Glutamatergic neuron (in vitro differentiated cells): ENCODE results near the gene MRPS22. TPM values are rescaled to one million over a fixed set of nuclear protein-coding genes. Genes with fewer than 3 reads are reported as not detected.

ENCODE experiments used
- DNase-seq: peaks from one replicate; pipeline ENCODE4 v3.0.0; 2022
- H3K27ac Mint-ChIP-seq: one replicate; pipeline ENCODE4 v1.8.0; 2020; ENCODE audit warnings: mild to moderate bottlenecking, mixed read lengths, inconsistent platforms; ENCODE audit not compliant: unreplicated experiment
- H3K27me3 Mint-ChIP-seq: one replicate; pipeline ENCODE4 v1.8.0; 2020; ENCODE audit warnings: mild to moderate bottlenecking, moderate library complexity, mixed read lengths, inconsistent platforms; ENCODE audit not compliant: unreplicated experiment
- H3K36me3 Mint-ChIP-seq: one replicate; pipeline ENCODE4 v1.8.0; 2020; ENCODE audit warnings: mild to moderate bottlenecking, mixed read lengths, inconsistent platforms; ENCODE audit not compliant: unreplicated experiment
- H3K4me1 Mint-ChIP-seq: one replicate; pipeline ENCODE4 v1.8.0; 2020; ENCODE audit warnings: mild to moderate bottlenecking, low read depth, mixed read lengths, inconsistent platforms; ENCODE audit not compliant: unreplicated experiment
- H3K4me3 Mint-ChIP-seq: one replicate; pipeline ENCODE4 v1.8.0; 2020; ENCODE audit warnings: mild to moderate bottlenecking, mixed read lengths, inconsistent platforms; ENCODE audit not compliant: unreplicated experiment
- H3K9me3 Mint-ChIP-seq: one replicate; pipeline ENCODE4 v1.8.0; 2020; ENCODE audit warnings: mild to moderate bottlenecking, moderate library complexity, mixed read lengths, inconsistent platforms; ENCODE audit not compliant: unreplicated experiment
- total RNA-seq: library from RNA; stranded (reverse); fragmentation: NEBNext Ultra II Directional; extraction: Animal tissue kit (Norgen Biotek cat#: 25700); gene quantifications from one replicate; pipeline ENCODE4 v1.2.1, GENCODE V29; 2021; ENCODE audit not compliant: unreplicated experiment
- TF ChIP-seq, protein P1 (sequence below): fragments of 200-600 bp; sonication (generic); IDR thresholded peaks from one replicate; pipeline ENCODE4 v1.5.0; 2021; ENCODE audit not compliant: partially characterized antibody, unreplicated experiment

MRPS22 gene
- total RNA-seq, 1 donor from 2014 or later = 28.7 TPM

- Mint-ChIP-seq H3K27me3 (peaks cover 6% of the 10 kb centered on the region), H3K4me3 (no peak overlapping the region), H3K36me3 (no peaks in the 10 kb centered on the region), H3K9me3 (peaks cover 2% of the 10 kb centered on the region), H3K4me1 (no peaks in the 10 kb centered on the region), H3K27ac (no peak overlapping the region)
- TF ChIP-seq, protein P1, sequence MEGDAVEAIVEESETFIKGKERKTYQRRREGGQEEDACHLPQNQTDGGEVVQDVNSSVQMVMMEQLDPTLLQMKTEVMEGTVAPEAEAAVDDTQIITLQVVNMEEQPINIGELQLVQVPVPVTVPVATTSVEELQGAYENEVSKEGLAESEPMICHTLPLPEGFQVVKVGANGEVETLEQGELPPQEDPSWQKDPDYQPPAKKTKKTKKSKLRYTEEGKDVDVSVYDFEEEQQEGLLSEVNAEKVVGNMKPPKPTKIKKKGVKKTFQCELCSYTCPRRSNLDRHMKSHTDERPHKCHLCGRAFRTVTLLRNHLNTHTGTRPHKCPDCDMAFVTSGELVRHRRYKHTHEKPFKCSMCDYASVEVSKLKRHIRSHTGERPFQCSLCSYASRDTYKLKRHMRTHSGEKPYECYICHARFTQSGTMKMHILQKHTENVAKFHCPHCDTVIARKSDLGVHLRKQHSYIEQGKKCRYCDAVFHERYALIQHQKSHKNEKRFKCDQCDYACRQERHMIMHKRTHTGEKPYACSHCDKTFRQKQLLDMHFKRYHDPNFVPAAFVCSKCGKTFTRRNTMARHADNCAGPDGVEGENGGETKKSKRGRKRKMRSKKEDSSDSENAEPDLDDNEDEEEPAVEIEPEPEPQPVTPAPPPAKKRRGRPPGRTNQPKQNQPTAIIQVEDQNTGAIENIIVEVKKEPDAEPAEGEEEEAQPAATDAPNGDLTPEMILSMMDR = no peak
- no peak for DNase-seq
Observed at GRCh38 chr3:139340784-139341183, 3.0 kb upstream of the MRPS22 start.

DNA sequence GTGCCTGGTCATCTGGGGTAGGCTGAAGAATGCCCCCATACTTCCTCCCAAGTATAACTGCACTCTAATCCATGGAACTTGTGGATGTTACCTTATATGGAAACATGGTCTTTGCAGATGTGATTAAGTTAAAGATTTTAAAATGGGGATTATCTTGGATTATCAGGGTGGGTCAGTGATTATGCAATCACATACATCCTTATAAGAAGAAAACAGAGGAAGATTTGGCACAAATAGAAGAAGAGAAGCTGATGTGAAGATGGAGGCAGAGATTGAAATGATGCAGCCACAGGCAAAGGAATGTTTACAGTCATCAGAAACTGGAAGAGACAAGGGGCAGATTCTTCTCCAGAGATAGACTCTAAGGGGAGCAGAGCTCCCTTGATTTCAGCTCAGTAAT lies 1.8 kb upstream of the MRPS22 start:
- Mint-ChIP-seq H3K4me1 (no peaks in the 10 kb centered on the region), H3K9me3 (peaks cover 2% of the 10 kb centered on the region), H3K36me3 (no peaks in the 10 kb centered on the region), H3K27ac (no peak overlapping the region), H3K4me3 (no peak overlapping the region), H3K27me3 (peaks cover 6% of the 10 kb centered on the region)
- TF ChIP-seq, protein P1 = no peak
- no peak for DNase-seq

DNA sequence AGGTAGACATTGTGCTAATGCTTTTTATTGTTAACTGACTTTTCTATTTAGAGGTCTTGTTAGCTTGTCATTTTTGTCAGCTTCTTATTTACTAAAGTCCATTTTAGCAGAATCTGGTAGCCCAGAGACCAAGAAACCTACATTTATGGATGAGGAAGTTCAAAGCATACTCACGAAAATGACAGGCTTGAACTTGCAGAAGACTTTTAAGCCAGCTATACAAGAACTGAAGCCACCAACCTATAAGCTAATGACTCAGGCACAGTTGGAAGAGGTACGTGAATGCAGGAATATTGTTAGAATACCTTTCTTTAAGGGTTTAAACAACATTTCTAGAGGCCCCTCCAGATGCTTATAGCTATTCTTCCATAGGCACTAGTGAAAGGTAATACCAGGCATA lies 3.0 kb downstream of the MRPS22 start:
- no peaks in the 10 kb centered on the region for H3K36me3 Mint-ChIP-seq
- H3K27me3 Mint-ChIP-seq = peaks cover 2% of the 10 kb centered on the region
- no peaks in the 10 kb centered on the region for H3K4me1 Mint-ChIP-seq
- peaks cover 2% of the 10 kb centered on the region for H3K9me3 Mint-ChIP-seq
- DNase-seq = no peak
- H3K4me3 Mint-ChIP-seq = no peak overlapping the region
- no peak overlapping the region for H3K27ac Mint-ChIP-seq
- TF ChIP-seq, protein P1 = no peak

DNA sequence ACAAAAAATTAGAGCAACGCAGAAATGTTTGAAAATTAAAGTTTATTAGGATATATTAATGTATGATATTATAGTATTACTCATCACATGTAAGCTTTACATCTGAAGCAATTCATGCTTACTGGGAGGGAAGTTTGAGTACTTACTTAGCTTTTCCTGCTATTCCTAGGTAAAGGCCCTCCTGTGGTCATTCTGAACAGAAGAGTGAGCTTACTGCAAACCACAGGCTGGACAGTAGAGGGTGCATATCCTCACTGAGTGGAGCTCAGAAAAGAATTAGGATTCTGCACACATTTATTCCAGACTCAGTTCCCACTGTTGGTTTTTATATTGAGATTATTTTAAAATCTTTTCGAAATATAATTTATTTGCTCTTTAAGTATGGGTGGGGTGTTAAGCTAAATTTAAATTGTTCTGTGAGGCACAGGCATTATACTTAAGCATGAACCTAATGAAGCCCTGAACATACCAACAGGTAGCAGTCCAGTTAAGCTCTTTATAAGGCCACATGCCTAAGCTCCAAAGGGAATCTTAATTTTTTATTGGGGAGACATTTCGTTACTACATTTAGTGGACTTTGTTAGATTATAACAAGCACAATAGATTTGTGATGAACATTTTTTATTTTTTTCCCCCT lies 10.2 kb downstream of the MRPS22 start:
- no peaks in the 10 kb centered on the region for H3K27me3 Mint-ChIP-seq
- no peaks in the 10 kb centered on the region for H3K9me3 Mint-ChIP-seq
- peak; percentile 49 for DNase-seq
- no peak overlapping the region for H3K4me3 Mint-ChIP-seq
- peaks cover 6% of the 10 kb centered on the region for H3K4me1 Mint-ChIP-seq
- TF ChIP-seq, protein P1 = peak; percentile 53
- H3K27ac Mint-ChIP-seq = no peak overlapping the region
- no peaks in the 10 kb centered on the region for H3K36me3 Mint-ChIP-seq

DNA sequence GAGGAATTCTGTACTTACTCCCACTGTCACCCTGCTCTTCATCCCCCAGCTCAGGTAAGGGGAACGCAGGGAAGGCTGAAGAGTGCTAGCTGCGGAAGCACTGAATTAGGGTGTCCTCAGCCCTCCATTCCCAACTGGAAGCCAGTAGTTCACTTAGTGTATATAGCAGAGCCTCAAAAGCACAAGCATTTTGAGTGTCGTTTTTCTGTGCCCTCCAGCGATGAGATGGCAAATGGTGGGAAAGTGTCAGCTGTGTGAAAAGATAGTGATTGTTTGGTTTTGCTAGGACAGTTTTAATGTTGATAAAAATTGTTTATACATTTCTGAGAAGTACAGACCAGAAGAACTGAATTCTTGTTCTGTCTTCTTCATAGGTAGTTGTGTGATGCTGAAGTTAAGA lies 10.8 kb downstream of the MRPS22 start:
- TF ChIP-seq, protein P1 = no peak
- no peaks in the 10 kb centered on the region for H3K36me3 Mint-ChIP-seq
- no peak overlapping the region for H3K4me3 Mint-ChIP-seq
- H3K27me3 Mint-ChIP-seq = no peaks in the 10 kb centered on the region
- no peaks in the 10 kb centered on the region for H3K9me3 Mint-ChIP-seq
- DNase-seq = no peak
- H3K4me1 Mint-ChIP-seq = peaks cover 6% of the 10 kb centered on the region
- H3K27ac Mint-ChIP-seq = peak overlapping the region; percentile 75
